H54 (cell line): ENCODE results near the gene THSD7B.

Experiments
- DNase-seq: peaks from one replicate; pipeline ENCODE4 v3.0.0; 2011; ENCODE audit warnings: low spot score, mixed read lengths; ENCODE audit not compliant: insufficient read length
- FAIRE-seq: peaks from 3 replicates; lab custom pipeline; 2011; peaks lifted over from hg19 to GRCh38; lab: Jason Lieb, UNC
- POLR2A ChIP-seq: IDR thresholded peaks from 2 replicates; pipeline ENCODE4 v1.6.1; 2011; ENCODE audit warnings: low read depth, mild to moderate bottlenecking, low read length

The THSD7B gene

DNA sequence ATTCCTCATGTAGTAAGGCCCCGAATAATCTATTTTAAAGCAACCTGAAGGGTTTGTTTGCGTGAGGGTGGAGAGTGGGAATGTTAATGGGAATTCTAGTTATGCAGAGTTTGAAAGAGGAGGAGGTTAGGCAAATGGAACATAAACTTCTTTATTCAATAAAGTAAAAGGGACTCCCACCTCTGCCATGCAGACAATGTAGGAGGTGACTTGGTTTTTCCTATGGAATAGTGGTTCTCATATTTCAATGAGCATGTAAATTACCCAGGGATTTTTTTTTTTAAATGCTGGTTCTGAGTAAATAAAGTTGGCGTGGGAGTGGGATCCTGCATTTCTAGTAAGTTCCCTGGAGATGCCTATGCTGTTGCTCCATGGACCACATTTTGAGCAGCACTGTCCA, 367.9 kb downstream of the THSD7B start:
- FAIRE-seq, result no peak

DNA sequence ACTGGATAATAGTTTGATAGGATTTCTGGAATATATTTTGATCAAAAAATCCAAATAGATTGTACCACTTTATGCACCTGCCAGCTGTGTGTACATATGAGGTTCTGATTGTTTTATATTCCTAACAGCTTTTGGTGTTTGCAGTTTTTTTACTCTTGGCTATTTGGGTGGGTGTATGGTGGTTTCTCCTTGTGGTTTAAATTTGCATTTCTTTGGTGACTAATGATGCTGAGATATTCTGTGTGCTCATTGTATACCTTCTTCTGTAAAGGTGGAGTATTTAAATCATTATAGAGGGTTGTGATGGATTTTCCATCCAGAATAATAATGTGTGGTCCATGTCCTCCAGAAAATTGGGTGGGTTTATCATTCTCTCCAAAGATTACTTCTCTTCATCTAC, 372.9 kb downstream of the THSD7B start:
- DNase-seq (no peak), FAIRE-seq (no peak)
- TF ChIP-seq POLR2A, result no peak

More for the DNA sequence above, 367.9 kb downstream of the THSD7B start:
- TF ChIP-seq POLR2A, result no peak
- DNase-seq, result no peak

DNA sequence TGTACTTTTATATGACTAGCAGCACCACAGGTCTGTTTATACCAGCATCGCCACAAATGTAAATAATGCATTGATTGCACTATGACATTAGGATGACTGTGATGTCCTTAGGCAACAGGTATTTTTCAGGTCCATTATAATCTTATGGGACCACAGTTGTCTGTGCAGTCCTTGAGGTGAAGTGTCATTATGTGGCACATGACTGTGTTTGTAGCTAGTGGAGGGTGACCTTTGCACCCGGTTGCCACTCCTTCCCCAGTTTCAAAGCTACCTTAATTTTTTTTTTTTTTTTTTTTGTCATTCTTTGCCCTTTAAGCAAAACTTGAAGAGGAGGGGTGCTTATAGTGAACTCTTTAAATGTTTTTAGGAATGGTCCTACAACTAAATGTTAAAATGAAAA, 386.4 kb downstream of the THSD7B start:
- TF ChIP-seq POLR2A, result no peak
- no peak for DNase-seq
- FAIRE-seq, result no peak

DNA sequence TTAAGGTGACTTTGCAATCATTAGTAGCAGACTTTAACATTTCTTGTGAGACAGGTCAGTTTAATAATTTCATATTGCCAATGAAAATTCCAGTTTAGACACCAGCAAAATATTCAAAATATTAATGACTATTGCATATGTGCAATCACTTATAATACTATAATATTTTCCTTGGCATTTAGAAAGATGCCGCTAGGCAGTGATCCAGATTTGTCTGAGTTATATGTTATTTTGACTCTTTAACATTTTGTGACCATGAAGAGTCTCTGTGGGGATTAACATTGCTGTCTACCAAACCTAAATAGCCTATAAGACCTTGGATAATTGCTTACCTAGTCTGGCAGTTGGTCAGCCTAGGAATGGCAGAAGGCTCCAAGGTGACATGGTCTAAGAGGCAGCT, 389.6 kb downstream of the THSD7B start:
- TF ChIP-seq POLR2A, result no peak
- DNase-seq (no peak), FAIRE-seq (no peak)

DNA sequence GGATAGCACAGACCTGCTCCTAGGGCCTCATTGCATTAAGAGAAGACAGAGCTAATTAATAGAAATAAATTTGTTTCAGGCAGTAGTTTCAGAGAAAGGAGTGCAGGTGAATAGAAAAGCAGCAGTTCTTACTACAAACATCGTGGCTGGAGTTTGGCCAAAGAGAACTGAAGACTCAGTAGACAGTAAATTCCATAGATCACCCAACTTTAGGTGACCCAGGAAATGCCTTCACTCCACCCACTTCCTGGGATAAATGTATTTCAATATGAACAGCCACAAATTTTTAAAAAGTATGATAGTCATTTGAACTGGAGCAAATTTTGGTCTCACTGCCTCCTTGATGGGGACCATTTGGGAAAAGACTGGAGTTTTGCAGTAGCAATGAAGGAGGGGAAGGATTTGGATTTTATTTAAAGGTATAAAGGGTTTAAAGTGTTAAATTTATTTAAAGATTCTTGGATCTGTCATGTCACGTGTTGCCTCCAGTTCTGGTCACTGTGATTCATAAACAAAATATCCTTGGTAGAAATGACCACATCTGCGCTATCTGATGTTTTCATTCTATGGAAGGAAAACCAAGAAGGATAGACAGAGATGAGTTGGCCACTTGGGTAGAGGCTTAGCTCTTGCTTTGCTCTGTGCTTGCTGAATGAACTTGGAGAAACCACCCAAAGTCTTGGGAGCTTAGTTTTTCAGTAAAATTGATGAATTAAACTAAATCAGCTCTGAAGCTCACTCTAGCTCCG, 390.2 kb downstream of the THSD7B start:
- TF ChIP-seq POLR2A, result no peak
- DNase-seq (peak; percentile 9), FAIRE-seq (peak; percentile 58)

DNA sequence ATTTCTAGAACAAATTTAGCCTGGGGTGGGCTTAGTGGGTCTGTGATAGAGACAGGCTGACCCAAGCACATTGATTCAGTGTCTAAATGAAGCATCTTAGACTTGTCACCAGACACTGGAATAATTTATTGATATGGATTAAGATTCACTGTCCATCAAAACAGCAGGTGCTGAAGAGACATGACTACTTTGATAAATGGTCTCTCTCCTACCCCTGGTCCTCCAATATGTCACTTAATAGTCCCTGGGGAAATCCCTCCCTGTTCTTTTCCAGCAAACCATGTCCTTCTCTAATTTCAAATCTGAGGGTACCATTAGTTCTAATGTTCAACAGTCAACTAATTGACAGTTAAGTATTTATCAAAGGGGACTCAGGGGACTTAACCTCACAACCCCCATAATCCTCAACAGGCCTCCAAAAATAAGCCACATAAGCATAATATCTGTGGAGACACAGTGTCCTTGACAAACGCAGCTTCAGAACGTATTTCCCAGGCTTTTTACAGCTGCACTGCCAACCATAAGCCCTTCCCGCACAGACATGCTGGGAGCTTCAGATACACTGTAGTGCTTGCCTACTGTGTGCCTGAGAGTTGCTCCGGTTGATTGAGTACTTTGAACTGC, 391.0 kb downstream of the THSD7B start:
- DNase-seq, result no peak
- TF ChIP-seq POLR2A, result no peak
- no peak for FAIRE-seq

DNA sequence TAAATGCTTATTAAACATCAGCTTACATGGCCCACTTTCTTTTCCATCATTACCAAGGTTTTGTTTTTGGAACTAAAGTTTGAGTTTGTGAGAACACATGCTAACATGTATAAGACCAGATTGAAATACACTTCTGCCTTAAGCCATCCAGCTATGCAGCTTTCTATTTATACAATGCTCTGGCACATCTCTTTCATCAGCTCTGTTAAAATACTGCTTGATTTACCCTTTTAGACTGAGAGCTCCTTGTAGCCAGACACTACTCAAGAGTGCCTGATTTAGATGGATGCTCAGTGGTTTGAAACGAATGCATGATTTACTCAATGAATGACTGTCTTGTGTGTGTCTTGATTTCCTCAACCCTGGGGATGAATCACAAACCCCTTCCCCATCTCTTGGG, 392.5 kb downstream of the THSD7B start:
- FAIRE-seq (no peak), DNase-seq (no peak)
- TF ChIP-seq POLR2A, result no peak

DNA sequence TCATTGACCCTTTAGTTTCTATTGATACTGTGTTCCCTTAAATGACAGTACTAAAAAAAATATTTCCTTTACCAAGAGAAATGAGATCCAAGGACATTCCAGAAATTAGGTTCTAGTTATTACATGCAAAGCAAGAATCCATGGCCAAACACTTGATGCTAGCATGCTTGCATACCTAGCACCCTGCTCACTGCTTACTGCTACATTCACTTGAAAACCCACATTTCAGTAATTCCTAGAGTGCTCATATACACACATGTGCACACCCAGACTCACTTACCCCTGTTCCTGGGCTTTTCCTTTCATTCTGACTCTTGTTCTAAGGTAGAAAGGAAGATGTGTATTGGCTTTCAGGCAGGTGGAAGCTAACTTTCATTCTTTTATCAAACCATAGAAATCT, 395.9 kb downstream of the THSD7B start:
- DNase-seq (no peak), FAIRE-seq (no peak)
- TF ChIP-seq POLR2A, result no peak

DNA sequence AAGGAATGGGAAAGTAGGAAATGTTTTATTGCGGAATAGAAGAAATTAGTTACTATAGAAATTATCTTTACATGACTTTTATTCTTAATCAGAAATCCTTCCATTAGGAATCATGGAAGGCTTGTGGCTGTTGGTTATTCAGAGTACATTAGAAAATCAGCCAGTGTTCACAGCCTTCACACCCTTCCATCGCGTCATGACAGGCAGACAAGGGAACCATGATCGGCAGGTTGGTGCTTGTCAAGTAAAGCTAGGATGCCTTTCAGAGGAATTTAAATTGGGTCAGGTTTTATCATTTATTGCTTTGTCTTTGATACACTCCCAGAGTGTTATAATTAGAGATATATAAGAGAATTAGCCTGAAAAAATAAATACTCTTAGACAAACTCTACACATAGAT, 400.6 kb downstream of the THSD7B start:
- no peak for FAIRE-seq
- no peak for TF ChIP-seq POLR2A
- no peak for DNase-seq

DNA sequence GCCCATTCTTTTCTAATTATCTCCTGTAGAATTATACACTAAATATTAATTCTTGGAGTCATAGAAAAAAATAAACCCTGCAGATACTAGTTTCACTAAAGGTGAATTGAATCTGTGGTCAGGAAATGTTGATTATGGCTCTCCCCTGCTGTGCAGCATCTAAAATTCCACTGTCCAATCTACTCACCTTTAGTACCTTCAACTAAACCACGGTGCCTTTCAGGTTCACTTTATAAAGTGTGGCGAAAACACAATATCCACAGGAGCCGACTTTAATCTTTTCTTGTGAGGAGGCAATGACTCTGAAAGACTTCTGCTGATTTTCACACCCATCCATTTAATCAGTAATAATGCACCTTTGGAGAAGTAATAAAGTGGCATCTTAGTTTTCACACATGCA, 402.3 kb downstream of the THSD7B start:
- no peak for TF ChIP-seq POLR2A
- no peak for FAIRE-seq
- no peak for DNase-seq

DNA sequence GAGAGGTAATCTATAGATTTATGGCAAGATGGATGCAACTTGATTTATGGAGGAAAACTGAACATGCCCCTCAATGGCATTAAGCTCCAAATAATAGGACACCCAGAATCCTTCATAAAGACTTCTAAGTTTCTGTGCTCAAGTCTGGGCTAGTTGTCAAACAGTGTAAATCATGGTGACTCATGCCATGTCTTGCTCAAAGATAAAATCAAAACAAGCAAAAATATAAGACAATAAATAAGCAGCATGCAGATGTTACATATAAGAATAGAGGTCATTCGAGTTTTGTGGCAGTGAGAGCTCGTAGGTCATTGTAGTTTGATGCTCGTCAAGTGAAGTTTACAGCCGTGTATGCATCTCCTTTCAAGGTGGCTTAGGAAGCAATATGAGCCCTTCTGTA, 403.2 kb downstream of the THSD7B start:
- no peak for DNase-seq
- TF ChIP-seq POLR2A, result no peak
- FAIRE-seq, result no peak

DNA sequence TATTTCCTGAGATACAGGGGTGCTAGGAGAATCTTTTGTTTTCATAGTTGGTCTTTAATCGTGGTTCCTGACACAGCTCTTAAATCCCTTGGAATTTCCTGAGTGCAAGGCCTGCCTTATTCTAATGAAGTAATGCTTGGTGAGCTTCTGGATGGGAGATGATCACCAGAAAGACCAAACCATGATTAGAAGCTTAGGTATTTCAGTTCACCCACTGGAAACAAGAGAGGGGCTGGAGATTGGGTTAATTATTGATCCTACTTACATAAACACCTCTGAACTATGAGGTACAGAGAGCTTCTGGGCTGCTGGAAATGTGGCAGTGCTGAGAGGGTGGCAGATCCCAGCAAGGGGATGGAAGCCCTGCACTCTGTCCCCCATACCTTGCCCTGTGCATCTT, 406.8 kb downstream of the THSD7B start:
- DNase-seq (no peak), FAIRE-seq (no peak)
- no peak for TF ChIP-seq POLR2A

DNA sequence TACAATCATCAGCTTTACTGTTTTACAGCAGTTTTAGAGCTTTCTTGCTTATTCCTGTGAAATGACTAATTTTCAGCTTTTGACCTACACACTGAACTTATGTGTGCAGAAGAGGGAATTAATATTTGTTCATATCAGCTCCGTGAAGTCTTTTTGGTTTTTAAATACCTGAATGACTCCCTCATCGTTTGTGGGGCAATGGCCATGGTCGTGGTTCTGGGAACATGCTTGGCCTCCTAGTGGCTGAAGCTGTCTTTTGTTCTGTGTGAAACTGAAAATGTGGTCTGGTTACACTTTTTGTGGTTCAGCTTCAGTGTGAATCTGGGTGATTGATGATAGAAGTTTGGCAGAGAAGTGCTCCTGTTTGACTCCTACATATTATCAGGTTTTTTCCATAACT, 408.1 kb downstream of the THSD7B start:
- DNase-seq (peak; percentile 6), FAIRE-seq (peak; percentile 61)
- TF ChIP-seq POLR2A, result no peak

DNA sequence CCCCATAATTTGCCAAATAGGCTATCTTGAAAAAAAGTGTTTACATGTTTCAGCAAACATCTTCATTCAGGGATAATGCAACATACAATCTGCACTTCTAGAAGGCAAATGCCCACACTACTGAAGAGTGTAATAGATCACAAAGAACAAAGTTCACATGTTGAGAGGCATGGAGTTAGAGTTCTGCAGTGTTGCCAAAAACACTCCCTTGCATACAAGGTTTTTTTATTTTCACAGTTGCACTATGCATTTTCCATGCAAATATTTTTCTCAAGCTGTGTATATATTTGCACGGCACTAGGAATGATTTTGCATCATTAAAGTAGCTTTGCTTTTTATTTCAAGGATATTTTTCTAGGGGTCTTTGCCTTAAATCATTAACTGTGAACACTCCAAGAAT, 409.9 kb downstream of the THSD7B start:
- no peak for TF ChIP-seq POLR2A
- DNase-seq (no peak), FAIRE-seq (no peak)

DNA sequence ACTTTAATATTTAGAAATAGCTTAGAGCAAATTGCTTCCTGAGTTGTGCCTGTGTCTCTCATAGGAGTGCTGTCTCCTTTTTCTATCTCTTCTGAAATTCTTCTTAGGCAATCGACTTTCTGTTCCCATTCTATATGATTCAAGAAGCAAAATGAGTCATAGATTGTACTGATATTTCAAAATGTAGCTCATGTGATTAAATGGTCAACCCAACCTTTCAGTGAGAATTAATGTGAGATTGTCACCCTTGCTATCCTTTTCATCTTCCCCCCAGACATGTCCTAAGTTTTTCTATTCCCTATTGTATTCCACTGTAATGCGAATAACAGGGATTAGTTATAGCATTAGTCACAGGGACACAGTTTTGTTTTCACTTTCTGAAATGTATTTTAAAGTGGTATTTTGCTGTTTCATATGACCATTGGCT, 413.6 kb downstream of the THSD7B start:
- peak; percentile 33 for FAIRE-seq
- no peak for TF ChIP-seq POLR2A
- DNase-seq, result no peak
